Right lobe of liver (tissue), 4 donors: ENCODE data around the gene XAB2.

Experiments
- CTCF ChIP-seq, 4 donors: fragments of 200-600 bp in 3 of 4; fragments of 450-650 bp in 1 of 4; IDR thresholded peaks; one replicate each; pipeline versions ENCODE4 v1.5.1 to v1.8.0; 2016 to 2022; ENCODE audit warnings: antibody characterized with exemption in 4 of 4, mild to moderate bottlenecking in 2 of 4
- POLR2A ChIP-seq: fragments of 450-650 bp; IDR thresholded peaks from one replicate; pipeline ENCODE4 v1.6.1; 2017; ENCODE audit warnings: antibody characterized with exemption, mild to moderate bottlenecking
- donor health status: DM: no; HTN: no; CAD: no.
- donor health status: DM: no; HTN: no; CAD: no.
- donor health status: DM: no; HTN: yes; CAD: no.

GRCh38 chr19:7605490-7606222 is 23.7 kb downstream of the XAB2 start:
- TF ChIP-seq CTCF (IDR thresholded peaks at IDR 0.05): no peak
- no peak for TF ChIP-seq POLR2A
